GM18870 (cell line): ENCODE measurements around the gene CTTNBP2NL.
"Not testable (repeated sequence)": the region's sequence is repeated elsewhere in the genome, so short reads cannot be mapped to it uniquely, and the experiment has no call there.

ENCODE experiments used
- ATAC-seq: cut with Tn5 transposase; IDR thresholded peaks from one replicate; pipeline ENCODE4 v1.9.1; 2021; ENCODE audit warnings: moderate library complexity; ENCODE audit not compliant: unreplicated experiment

The CTTNBP2NL gene

DNA sequence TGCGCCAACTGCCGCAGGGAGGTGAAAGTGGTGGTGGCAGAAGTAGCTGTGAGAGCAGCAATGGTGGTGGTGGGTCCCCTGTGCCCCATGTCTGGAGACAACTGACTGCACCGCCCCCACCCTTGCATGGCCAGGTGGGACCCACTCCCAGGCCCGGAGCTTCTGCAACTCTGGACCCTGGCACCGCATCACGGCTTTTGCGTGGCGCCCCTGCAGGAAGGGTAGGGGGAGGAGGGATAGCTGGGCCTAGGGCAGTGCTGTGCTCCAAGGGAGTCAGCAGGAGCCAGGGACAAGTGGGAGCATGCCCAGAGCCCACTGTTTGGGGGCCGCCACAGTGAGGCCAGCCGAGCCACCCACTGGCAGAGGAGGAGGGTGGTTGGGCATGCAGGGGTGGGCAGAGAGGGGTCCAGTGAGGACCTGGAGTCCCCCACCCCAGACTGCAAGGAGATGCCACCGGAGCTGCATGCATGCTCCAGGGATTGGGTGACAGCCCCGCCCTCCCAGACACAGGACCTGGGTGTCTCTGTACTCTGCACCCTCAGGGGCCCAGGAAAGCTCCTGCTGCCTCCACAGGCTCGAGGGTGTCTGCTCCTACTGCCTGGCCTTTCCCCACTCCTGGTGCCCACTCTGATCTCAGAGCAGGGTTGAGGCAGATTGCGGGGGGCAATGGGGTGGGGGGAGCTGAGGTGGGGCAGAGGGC is 9.8 kb upstream of the CTTNBP2NL start:
- ATAC-seq: no peak

- no peak for ATAC-seq
Measured at GRCh38 chr1:112386731-112387346, 9.2 kb upstream of the CTTNBP2NL start.

DNA sequence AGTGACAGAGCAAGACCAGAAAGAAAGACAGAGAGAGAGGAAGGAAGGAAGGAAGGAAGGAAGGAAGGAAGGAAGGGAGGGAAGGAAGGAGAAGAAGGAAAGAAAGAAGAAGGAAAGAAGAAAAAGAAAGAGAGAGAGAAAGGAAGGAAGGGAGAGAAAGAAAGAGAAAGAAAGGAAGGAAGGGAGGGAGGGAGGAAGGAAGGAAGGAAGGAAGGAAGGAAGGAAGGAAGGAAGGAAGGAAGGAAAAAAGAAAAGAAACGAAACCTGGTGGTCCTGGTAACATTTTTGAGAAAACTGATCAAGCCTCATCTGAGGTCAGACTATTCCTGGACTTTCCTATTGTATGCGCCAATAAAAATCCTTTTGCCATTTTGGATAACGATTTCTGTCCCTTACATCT is 8.2 kb upstream of the CTTNBP2NL start:
- no peak for ATAC-seq

GRCh38 chr1:112388436-112388835 is 7.6 kb upstream of the CTTNBP2NL start:
- no peak for ATAC-seq

- no peak for ATAC-seq
Measured at GRCh38 chr1:112389689-112390088, 6.3 kb upstream of the CTTNBP2NL start.

DNA sequence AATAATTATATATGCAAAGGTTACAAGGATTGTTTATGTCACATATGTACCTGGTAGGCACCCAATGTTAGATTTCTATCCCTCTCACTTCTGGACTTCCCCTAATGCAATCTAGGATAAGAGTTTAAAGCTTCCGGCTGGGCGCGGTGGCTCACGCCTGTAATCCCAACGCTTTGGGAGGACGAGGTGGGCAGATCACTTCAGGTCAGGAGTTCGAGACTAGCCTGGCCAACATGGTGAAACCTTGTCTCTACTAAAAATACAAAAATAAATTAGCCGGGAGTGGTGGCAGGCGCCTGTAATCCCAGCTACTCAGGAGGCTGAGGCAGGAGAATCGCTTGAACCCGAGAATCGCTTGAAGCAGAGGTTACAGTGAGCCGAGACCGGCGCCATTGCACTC is 5.7 kb upstream of the CTTNBP2NL start:
- ATAC-seq: not testable (repeated sequence)

- ATAC-seq: peak; percentile 64
Measured at GRCh38 chr1:112390775-112391602, 5.0 kb upstream of the CTTNBP2NL start.

GRCh38 chr1:112391603-112391940 is 4.4 kb upstream of the CTTNBP2NL start:
- ATAC-seq: no peak

DNA sequence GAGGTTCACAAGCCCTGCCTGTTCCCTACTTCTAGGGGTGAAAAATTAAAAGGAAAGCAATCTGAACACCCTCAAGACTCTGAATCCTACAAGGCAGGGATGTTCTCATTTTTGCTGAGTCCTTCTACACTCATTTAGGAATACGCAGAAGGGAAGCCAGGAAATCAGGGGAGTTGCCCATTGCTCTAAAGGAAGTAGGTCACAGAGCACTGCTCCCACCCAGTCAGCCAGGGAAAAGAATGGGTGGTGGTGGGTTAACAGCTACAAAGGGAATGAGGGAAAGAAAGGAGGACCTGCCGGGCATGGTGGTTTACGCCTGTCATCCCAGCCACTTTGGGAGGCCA is 2.4 kb upstream of the CTTNBP2NL start:
- ATAC-seq: no peak

- no peak for ATAC-seq
Measured at GRCh38 chr1:112394743-112395062, 1.3 kb upstream of the CTTNBP2NL start.

DNA sequence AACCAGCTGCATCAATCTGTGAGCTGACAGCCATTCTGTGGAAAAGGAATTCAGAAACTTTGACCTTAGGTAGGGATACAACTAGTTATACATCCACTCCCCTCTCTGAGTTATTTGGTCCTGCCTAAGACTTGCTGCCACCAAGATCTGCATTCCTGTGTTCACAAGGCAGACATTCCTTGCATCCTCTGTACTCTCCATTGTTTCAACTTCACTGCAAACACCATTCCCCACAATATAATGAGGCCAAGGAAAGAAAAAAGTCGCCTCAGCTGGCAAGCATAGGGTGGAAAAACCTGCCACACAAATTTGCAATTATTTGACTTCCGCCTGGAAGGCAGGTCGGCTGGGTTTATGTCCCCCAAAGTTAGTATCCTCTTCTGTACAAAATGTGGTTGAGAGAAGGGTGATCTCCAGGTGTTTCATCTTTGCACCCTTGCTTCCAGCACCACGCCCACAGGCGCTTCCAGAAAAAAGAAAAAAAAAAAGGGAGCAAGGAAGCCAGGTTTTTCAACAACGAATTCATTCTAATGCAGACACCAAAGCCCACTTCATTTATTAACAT is 676 bp upstream of the CTTNBP2NL start:
- ATAC-seq: no peak

DNA sequence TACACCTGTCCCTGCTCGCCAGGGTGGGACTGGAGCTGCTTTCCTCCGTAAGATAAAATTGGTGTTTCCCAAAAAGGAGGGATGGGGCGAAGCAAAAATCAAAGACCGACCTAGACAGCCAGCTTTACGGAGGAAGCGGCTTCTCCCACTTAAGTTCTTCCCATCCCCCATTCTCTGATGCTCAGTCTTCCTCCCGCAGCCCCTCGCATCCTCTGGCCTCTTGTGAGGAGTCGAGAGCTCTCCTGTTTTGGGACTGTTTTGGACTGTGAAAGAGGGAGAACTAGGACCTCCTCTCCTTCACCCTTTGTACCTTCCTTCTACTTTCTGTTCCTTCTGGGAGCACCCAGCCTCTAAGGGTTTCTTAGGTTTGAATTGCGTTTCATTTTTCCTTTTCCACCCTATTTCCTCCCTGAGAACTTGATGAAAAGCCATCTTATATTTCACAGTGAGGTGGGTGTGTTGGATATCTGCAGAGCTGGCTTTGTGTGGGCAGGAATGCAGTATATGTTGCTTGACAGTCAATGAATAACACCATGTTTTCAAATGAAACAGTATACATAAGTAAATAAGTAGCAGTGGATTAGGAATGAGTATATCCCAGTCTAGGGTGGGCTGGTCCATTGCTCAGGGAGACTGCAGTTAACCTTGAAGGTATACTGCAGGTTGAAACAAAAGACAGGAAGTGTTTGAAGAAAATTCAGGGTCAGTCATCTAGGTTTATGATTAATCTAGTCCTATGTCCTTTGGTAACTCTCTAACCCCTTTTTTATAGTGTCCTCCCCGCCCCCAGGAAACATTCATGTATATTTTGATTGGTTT is 848 bp downstream of the CTTNBP2NL start:
- ATAC-seq: no peak

DNA sequence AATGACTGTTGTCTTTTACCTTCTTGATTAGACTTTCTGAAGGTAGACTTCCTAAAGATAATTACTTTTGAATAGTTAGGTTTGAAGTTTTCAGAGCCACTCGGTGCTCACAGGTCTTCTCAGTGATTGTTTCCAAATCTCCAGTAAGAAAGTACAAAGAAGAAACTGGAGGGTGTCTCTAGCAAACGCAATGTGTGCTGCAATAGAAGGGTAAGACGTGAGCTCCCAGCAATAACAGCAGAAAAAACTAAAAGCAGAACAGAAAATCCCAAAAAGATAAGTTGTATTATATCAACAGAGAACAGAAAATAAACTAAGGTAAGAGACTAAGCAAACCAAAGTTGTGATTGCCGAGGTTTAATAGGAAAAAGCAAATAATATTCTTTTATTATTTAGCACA is 1.8 kb downstream of the CTTNBP2NL start:
- ATAC-seq: no peak

- ATAC-seq: no peak
Measured at GRCh38 chr1:112399456-112399855, 3.4 kb downstream of the CTTNBP2NL start.

DNA sequence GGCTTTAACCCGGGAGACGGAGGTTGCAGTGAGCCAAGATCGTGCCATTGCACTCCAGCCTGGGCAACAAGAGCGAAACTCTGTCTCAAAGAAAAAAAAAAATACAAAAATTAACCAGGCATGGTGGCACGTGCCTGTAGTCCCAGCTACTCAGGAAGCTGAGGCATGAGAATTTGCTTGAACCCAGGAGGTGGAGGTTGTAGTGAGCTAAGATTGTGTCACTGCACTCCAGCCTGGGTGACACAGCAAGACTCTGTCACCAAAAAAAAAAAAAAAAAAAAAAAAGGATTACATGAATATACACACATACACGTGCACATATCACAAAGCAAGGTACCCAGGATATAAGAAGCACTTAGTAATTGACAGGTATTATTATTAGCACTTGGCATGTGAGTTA is 4.7 kb downstream of the CTTNBP2NL start:
- not testable (repeated sequence) for ATAC-seq

DNA sequence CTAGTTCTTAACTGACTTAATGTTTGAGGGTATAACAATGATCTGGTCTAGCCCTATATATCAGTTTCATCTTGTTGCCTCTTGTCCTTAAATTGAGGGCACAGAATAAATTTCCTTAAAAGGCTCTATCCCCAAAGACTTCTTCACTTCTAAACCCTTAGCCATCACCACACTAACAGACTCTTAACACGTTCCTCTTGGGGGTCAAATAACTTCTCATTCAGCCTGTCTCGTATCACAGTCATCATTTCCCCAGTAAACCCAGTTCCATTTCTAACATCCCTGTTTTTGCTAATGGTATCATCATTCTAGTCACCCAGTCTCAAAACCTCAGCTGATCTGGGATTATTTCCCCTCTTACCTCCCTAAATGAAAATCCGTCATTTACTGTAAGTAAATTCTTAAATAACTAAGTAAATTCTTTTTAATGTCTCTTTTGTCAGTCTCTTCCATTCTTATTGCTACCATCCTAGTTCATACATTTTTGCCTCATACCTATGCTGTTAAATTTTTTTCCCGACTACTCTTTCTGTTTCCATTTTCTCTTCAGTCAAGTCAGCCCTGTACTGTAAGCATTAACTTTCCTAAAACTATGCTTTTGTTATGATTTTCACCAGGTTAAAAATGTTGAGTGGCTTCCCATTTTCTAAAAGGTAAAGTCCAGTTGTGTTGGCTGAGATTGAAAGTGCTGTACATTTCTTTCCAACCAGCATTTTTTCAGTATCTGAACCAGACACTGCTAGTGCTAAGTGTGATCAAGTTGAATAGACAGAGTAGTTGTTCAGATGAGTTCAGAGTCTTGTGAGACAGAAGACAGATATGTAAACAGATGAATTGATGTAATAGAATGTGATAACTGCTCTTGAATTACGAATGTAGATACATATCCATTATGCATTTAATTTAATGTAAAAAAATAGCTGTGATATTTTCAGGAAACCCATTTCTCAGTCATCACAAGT is 6.9 kb downstream of the CTTNBP2NL start:
- peak; percentile 54 for ATAC-seq

GRCh38 chr1:112406771-112407170 is 10.8 kb downstream of the CTTNBP2NL start:
- no peak for ATAC-seq

DNA sequence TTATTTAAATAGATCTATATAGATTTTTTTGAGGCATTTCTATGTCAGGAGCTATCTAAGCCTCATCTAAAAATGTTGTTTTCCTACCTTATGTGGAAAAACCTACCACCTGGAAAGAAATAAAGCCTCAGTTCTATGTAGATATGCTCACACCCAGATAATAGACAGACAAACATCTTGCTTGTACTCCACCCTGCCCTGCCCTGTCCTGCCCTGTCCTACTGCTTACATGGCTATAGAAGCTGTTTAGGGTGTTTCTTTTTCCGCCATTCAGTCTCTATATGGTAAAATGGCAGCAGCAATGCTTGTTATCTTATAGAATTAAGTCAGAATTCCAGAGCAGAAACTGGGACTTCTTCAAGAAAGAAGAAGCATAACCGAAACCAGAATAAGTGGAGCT is 13.4 kb downstream of the CTTNBP2NL start:
- no peak for ATAC-seq

- ATAC-seq: no peak
Measured at GRCh38 chr1:112410673-112411072, 14.7 kb downstream of the CTTNBP2NL start.

- no peak for ATAC-seq
Measured at GRCh38 chr1:112417271-112417670, 21.3 kb downstream of the CTTNBP2NL start.
